Measurements from ENCODE around the gene NARF.
A peak's percentile ranks its signal among the peaks of the same experiment; 100 is the strongest.
"Not testable (repeated sequence)": the region's sequence is repeated elsewhere in the genome, so short reads cannot be mapped to it uniquely, and the experiment has no call there.

Gene NARF

DNA sequence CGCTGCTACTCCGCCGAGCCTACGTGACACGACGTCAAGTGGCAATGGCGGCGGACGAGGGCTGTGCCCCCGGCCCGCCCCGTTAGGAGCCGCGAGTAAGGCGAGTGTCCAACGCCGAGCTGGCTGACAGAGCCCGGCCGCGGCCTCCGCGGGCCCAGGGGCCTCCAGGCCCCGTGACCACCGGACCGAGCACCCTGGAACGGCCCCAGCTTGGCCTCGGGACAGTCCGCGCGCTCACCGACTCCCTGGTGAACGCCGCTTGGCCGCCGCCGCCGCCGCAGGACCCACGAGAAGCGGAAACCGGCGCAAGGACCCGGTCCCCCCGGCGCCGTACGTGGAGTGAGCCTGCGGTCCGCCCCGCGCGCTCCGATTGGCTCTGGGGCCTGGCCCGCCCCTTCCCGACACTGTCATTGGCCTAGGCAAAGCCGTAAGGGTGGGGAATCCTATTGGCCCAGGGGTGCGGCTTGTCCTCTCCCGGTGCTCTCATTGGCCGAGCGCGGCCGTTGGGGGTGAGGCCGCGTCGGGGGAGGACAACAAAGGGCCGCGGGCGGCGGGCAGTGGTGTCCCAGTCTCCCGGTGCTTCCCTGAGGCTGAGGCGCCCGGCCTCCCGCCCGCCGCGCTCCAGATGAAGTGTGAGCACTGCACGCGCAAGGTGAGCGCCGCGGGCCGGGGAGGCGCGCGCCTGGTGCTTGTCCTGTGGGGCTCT is at the start of gene NARF:
Gene NARF (plus strand): TSS at position 563 of the 706 bp plus-strand sequence. CDS start 63 bp downstream, at position 626.
- peak; percentile 93 for DNase-seq

GRCh38 chr17:82408938-82409318 is 49.6 kb upstream of the NARF start:
- DNase-seq, result no peak

DNA sequence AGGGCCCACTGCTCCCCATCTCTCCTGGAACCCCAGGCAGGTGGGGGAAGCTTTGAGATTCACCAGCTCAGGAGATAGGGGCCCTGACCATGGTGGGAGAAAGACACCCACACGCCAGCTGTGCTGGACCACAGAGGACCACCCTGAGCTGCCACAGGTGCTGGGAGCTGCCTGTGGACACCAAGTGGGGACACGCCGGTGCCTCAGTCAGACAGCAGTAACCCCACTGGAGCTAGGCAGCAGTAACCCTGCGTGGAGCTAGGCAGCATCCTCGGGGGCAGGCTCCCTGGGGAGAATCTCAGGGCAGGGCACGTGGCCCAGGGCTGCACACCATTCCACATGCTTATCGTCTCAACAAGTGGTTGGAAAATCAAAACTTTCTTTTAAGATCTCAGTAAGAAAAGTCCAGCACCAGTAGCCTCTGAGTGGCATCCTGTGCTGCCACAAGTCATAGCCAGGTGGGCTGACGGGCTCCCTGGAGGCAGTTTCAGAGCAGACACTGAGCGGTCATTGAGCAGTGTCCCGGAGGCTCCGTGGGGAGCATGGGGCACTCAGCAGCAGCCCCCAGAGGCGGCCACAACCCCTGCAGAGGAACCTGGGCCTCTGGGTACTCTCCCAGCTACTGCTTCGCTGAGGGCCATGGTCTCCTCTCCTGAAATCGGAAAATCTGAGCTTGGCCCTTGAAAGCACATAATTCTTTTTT is 48.4 kb upstream of the NARF start:
- DNase-seq, result no peak

DNA sequence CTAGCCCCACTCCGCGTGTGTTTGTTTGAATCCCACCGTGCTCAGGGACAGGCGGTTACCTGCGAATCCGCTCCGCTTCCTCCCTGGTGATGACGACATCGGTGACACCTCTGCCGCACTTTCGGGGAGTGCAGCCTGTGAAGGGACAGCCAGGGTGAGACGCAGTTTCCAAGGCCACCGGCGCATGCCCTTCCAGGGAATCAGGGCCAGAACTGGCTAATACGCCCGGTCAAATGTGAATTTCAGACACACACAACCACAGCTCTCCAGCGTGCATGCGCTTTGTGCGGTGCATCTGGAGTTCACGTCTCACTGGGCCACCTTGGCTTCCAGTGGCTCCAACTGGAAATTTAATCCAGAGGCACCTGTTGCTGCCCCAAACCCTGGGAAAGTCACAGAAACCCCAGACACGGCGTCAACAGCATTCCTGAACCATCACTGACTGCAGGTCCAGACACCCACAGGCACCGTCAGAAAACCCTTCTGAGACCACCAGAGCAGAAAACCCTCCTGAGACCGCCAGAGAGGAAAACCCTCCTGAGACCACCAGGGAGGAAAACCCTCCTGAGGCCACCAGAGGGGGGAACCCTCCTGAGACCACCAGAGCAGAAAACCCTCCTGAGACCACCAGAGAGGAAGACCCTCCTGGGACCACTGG is 47.0 kb upstream of the NARF start:
- no peak for DNase-seq

GRCh38 chr17:82412081-82412480 is 46.5 kb upstream of the NARF start:
- DNase-seq, result not testable (repeated sequence)

GRCh38 chr17:82412535-82413520 is 45.7 kb upstream of the NARF start:
- no peak for DNase-seq

DNA sequence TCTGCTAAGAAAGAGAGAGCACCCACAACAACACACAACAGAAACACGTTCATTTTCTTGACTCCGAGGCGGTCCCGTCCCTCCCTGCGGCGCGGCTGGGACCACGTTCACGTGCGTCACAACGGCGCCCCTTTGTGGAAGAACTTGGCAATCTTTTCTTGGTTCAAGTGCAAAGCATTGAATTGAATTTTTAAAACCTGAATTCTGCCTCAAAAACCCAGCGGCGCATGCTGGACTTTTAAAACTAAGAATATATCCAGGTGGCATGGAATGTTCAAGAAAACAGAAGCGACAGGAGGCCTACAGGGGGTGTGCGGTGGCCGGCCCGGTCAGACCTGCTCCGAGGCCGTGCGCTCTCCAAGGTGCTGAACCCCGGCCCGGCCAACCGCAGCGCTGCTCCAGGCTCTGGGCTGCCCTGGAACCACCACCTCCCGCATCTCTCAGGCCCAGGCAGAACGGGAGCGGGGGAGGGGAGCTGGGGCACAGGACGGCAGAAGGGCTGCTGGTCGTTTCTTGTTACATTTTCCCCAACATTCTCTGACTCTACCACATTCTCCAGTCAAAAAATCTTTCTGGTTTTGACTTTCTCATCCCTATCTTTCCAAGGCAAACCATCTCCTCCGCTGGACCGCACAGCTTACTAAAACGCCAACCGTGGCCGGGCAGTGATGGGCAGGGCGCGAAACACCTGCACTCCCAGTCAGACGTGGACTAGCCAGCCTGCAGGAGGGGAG is 43.8 kb upstream of the NARF start:
- no peak for DNase-seq

DNA sequence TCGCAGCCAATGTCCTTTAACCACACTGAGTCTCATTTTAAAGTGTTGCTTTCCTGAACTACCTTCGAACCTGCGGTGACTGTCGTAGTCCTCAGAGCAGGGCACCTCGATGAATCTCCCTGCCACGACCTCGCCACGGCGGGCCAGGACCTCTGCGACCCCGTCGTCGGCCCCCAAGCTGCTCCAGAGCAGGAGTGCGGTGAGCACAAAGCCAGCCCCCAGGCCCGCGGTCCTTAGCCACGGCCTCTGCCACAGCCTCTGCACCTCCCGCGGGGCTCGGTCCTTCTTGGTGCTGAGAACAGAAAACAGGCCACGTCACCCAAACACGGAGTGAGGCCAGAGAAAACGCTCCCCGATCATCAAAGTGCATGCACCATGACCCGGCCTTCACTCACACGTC is 43.2 kb upstream of the NARF start:
- DNase-seq, result no peak

GRCh38 chr17:82415786-82416185 is 42.8 kb upstream of the NARF start:
- no peak for DNase-seq

DNA sequence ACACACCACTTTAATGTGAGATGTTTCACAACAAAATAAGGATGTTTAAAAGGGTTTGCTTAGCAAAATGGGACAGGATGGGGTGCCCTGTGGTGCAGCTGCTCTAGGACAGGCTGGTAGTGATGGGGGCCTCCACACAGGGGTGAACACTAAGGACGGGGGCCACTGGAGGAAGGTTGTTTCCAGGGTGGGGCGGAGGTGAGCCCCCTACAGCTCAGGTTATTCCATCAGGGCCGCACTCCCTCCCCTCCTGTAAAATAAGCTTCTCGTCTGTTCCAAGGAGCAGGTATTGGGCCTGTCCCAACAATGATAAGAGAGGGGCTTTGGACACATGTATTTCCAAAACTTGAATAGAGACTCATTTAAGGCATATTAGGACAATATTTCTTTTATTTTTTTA is 42.3 kb upstream of the NARF start:
- DNase-seq, result no peak

DNA sequence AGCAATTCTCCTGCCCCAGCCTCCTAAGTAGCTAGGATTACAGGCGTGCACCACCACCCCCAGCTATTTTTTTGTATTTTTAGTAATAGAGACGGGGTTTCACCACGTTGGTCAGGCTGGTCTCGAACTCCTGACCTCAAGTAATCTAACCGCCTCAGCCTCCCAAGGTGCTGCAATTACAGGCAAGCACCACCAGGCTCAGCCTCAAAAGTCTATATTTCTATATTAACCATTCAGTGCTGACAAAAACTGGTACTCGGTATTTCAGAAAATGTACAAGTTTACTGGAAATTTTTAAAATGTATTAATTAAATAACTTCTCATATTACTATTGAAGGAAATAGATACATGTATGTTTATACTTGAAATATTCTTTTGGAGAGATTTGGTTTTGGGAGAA is 41.8 kb upstream of the NARF start:
- DNase-seq, result no peak

DNA sequence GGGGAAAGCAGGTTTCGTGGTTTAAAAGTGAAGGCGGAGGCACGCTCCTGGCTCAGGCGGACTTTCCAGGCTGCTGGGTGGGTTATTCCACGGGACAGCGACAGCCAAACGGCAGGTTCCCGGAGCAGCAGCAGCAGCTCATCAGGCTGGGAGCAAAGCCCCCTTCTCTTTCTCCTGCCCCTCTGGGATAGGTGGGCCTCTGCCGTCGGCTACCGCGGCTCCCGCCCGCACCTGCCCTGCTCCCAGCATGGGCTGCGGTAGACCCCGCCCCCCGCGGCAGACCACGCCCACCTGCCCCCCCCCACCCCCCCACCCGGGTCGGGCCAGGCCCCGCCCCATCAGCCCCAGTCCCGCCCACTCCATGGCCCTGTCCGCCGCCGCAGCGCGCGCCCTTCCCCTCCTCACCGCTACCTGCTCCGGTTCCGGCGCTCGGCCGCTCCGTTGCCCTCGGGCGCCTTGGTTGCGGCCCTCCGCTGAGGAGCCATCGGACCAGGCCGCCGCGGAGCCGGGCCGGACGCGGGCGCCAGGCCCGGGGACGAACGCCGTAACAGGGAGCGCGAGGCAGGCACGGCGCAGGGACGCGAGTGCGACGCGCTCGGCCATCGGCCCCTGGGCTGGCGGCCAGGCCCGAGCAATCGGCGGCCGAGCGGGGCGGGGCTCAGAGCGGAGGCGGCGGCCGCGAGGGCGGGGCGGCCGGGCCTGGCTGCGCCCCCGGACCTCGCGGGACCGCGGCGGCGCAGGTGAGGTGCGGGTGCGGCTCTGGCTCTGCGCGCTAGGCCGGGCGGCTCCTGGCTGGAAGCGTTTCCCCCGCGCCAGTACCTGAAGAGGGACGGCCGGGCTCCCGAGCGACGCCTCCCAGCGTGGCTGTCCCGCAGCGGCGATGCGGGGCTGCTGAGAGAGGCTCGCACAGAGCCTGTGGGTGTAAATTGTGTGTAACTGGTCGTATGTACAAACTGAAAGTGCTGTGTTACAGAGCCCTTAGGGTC is 40.2 kb upstream of the NARF start, which contains the start of the genes HEXD and OGFOD3:
Gene HEXD (plus strand): TSS at position 347 of the 986 bp plus-strand sequence. CDS start 1,453 bp downstream, outside the sequence.
Gene OGFOD3 (minus strand): TSS at position 586 of the 986 bp plus-strand sequence. CDS start 101 bp downstream, at position 485.
- peak; percentile 37 for DNase-seq

- DNase-seq, result no peak
Observed at GRCh38 chr17:82419540-82419939, 39.0 kb upstream of the NARF start.

DNA sequence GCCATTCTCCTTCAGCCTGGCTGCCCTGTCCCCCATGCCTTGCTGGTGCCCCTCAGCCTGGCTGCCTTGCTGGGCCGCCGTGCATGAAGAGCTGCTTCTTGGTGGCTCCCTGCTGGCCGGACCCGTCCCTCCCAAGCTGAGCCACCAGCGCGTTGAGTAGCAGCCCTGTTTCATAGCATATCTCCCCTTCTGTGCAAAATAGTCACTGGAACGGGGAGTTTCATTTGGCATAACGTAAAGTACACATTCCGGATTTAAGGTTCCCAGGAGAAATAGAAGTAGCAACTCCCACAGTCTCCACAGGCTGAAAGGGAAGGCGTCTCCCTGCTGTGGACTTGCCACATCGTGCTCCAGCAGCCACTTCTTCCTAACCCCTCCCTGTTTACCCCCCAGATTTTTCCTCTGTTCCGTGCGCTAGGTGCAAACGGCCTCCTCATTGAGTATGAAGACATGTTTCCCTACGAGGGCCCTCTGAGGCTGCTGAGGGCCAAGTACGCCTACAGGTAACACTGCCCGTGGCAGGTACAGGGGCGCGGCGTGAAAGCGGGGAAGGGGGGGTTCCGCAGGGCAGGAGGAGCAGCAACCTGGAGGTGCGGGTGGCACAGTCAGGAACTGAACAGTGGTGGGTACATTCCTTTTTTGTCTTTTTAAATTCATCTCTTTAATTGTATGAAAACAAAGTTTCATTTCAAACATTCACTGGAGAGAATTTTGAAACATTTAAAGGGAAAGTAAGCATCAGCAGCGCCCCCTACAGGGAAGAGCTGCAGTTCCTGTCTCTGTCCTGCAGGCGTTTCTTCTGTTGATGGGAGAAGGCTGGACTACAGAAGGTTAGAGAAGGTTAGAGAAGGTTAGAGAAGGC is 34.3 kb upstream of the NARF start:
- DNase-seq, result no peak

GRCh38 chr17:82424863-82425159 is 33.7 kb upstream of the NARF start:
- no peak for DNase-seq

DNA sequence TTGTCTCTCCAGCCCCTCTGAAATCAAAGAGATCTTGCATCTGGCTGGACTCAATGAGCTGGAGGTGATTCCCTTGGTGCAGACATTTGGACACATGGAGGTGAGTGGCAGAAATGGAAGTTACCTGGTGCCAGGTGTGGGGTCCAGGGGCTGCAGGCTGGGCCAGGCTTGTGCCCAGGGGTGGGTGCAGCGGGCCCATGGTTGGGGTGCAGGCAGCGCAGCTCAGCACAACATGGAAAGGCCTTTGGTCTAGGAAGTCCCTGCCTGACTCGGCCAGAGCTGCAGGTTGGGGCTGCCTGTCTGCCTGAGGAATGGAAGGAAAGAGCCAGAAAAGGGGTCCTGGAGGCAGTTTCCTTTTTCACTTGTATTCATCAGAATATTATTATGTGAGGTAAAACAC is 30.0 kb upstream of the NARF start:
- no peak for DNase-seq

DNA sequence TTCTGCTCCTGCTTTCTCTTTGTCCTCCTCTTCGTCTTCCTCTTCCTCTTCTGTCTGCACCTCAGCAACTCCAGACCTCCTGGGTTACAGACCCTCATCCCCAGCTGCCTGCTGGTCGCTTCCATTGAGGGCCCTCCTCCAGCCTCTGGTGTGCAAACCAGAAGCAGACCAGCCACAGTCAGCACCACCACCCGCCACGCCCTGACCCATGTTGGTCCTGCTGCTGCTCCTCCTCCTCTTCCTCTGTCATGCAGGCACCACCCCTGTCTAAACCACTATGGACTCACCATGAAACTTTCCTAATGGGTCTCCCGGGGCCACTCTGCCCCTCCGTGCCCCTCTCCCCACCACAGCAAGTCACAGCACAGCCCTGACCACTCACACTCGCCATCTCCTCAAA is 28.7 kb upstream of the NARF start:
- no peak for DNase-seq

- DNase-seq, result no peak
Observed at GRCh38 chr17:82432017-82432416, 26.5 kb upstream of the NARF start.

DNA sequence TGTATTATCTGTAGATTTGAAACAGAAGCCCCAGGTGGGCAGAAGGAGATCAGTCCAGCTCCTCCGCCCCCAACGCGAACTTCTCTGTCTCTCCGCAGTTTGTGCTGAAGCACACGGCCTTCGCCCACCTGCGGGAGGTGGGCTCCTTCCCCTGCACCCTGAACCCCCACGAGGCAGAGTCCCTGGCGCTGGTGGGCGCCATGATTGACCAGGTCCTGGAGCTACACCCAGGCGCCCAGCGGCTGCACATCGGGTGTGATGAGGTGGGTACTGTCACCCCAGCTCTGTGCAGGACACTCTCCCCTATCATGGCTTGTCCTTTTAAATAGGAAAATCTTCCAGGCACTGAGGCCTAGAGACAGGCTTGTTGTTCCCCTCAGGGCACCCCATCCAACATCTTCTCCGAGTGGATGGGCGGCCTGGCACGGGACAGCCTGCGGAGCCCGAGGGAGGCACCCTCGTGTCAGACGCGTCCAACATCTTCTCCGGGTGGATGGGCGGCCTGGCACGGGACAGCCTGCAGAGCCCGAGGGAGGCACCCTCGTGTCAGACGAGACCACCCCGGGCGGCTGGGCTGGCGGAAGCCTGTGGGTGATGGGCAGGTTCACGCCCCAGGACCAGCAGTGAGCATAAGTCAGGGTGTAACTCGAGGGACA is 24.9 kb upstream of the NARF start:
- DNase-seq, result no peak

All from NCI-H2029 treated with DMSO at 0.1 percent for 48 hours (cell line).